Measurements from ENCODE around the gene ARMC10.

ARMC10 gene

DNA sequence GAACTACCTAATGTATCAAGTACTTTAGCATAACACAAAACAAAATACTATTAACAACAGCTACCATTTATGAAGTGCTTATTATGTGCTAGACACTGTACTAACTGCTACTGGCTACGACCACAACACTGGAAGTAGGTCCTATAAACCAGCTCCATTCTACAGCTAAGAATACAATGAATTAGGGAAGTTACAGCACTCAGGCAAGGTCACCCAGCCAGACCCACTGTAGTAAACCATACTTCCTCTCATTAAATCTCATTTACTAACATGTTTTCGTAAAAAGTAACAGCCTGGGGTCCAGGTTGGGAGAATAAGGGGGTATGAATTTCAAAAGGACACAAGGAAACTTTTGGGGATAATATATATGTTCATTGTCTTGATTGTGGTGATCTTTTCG, 48.6 kb downstream of the ARMC10 start:
- DNase-seq (ENCODE audit: low spot score) = no peak
- TF ChIP-seq, protein P1, sequence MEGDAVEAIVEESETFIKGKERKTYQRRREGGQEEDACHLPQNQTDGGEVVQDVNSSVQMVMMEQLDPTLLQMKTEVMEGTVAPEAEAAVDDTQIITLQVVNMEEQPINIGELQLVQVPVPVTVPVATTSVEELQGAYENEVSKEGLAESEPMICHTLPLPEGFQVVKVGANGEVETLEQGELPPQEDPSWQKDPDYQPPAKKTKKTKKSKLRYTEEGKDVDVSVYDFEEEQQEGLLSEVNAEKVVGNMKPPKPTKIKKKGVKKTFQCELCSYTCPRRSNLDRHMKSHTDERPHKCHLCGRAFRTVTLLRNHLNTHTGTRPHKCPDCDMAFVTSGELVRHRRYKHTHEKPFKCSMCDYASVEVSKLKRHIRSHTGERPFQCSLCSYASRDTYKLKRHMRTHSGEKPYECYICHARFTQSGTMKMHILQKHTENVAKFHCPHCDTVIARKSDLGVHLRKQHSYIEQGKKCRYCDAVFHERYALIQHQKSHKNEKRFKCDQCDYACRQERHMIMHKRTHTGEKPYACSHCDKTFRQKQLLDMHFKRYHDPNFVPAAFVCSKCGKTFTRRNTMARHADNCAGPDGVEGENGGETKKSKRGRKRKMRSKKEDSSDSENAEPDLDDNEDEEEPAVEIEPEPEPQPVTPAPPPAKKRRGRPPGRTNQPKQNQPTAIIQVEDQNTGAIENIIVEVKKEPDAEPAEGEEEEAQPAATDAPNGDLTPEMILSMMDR (IDR thresholded peaks at IDR 0.05) = no peak
- no peak overlapping the region for H3K4me3 ChIP-seq
- H3K27ac ChIP-seq = no peak overlapping the region

DNA sequence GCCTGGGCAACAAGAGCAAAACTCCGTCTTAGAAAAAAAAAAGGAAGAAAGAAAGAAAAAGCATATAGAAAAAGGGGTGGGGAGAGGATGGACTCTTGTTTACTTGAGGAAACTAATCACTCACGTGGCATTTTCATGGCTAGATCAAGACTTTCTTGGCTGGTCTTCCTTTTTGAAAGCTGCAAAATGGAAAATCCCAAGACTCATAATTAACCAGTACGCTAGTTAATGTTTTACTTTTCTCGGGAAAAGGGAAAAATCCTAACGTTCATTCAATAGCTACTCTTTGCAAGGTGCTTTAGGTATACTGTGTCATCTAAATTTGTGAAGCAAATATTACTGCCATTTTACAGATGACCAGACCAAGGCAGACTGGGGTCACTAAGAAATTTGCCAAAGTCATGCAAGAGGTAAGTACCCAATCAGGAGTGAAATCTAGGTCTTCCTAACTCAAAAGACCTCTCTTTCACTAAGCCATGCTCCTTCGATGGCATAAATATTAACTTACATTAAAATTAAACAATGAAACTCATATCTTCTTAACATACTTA, 49.6 kb downstream of the ARMC10 start:
- TF ChIP-seq, protein P1 (IDR thresholded peaks at IDR 0.05) = no peak
- Histone ChIP-seq H3K4me3 (no peak overlapping the region), H3K27ac (no peak overlapping the region)
- DNase-seq (ENCODE audit: low spot score) = no peak

DNA sequence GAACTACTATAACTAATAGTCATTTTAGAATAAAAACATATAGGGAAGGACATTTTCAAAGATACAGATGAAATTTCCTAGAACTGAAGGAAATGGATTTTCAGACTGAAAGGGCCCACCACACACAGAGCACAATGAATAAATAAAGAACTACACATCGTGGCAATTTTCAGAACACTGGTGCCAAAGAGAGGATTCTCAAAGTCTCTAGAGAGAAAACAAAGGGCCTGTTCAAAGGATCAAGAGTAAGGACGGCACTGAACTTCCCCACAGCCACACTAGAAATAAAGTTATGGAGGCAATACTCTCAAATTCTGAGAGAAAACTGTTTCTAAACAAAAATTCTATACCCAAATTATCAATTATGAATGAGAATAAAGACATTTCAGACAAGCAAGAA, 52.1 kb downstream of the ARMC10 start:
- H3K4me3 ChIP-seq = no peak overlapping the region
- no peak for DNase-seq (ENCODE audit: low spot score)
- no peak overlapping the region for H3K27ac ChIP-seq
- TF ChIP-seq, protein P1 (IDR thresholded peaks at IDR 0.05) = no peak

DNA sequence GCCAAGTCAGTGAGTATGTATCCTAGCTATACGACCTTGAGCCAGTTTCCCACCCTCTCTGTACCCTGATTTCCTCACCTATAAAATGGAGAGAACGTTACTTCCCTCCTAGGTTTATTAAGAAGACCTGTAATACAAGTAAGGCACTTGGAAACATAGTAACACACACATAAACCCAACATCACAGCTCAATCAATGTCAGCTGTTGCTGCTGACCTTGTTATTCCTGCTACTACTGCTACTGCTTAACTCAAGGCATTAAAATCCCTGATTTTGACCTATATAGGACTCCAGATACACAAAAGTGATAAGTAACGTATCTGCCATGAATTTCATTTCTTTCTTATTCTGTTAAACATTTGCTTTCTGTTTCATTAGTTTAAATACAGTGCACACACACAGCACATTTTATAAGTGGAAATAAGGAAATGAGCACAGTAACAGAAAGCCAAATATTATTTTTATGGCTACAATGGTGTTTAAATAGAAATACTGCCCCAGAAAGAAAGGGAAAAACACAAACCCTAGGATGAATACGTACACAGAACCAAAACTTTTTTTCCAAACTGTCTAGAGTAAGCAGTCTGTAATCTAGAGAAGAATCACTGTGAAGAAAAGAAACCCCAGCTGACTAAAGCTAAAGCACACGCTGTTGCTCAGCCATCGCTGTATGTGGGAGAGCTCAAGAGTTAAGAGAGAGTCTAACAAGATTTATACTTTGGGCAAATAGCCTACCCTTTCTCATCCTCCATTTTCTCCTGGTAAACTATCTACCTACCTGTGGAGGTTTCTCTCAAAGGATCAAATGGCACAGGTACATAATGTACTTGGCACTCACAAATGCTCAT, 55.0 kb downstream of the ARMC10 start:
- TF ChIP-seq, protein P1 (IDR thresholded peaks at IDR 0.05) = no peak
- H3K4me3 ChIP-seq = no peak overlapping the region
- H3K27ac ChIP-seq = no peak overlapping the region
- DNase-seq (ENCODE audit: low spot score) = no peak

DNA sequence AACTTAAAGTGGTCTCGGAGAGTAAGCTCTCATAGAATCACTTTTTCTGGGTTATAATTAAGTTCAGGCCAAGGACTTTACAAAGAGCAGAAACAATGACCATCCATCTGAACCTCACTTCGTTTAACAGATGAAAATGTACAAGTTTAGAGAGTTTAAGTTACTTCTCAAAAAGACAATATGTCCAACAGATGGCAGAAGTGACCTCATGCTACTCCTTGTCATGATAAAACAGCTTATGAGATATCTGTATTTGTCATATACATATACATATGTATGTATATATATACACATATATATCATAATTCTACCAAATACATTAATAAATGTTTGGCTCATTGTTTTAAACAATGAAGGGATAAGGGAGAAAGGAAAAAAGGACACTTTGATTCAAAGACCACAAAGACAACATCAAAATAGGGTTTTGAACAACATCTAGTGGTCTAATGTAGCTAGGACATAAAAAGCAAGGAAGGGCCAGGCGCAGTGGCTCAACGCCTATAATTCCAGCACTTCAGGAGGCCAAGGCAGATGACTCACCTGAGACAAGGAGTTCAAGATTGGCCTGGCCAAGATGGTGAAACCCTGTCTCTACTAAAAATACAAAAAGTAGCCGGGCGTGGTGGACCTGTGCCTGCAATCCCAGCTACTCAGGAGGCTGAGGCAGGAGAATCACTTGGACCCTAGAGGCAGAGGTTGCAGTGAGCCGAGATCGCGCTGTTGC, 56.1 kb downstream of the ARMC10 start:
- Histone ChIP-seq H3K27ac (no peak overlapping the region), H3K4me3 (no peak overlapping the region)
- TF ChIP-seq, protein P1 (IDR thresholded peaks at IDR 0.05) = no peak
- DNase-seq (ENCODE audit: low spot score) = no peak

DNA sequence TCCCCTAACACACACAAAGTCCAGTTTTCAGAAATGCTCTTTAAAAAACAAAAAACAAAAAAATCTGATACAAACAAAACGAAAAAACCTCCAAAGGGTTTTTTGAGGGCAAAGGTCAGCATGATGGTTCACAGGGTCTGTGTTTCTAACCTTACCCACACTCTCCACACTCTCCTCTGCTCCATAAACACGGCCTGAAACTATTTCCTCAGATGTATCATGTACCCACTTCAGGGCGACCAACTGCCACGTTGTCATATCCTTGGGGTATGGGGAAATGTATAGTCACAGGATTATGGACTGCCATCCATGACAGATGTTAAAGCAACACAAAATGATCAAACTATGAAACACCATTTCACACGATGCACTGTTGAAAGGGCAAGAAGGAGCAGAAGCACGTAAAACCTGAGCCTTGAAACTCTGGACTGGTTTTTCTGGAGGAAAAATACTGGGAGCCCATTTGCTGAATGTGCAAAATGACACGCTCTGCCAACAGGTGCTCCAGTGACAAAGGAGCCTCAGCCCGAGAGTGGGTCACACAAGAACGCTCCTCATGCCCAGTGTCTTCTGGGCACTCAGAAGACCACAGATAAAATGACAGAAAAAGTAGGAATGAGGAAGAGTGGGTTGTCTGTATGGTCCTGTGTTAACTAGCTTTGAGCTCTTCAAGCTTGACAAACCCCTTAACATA, 58.2 kb downstream of the ARMC10 start:
- TF ChIP-seq, protein P1 (IDR thresholded peaks at IDR 0.05) = no peak
- Histone ChIP-seq H3K4me3 (no peak overlapping the region), H3K27ac (no peak overlapping the region)
- no peak for DNase-seq (ENCODE audit: low spot score)

Data from coronary artery (tissue), 2 donors.